ENCODE results near the gene ATG16L1. TPM values are rescaled to one million over a fixed set of nuclear protein-coding genes. Genes with fewer than 3 reads are reported as not detected.

Gene ATG16L1
- total RNA-seq, 4 donors from 2014 or later, result 38.9 to 56.9 (median 40.4) TPM

GRCh38 chr2:233290051-233290845, 38.8 kb downstream of the ATG16L1 start:
- TF ChIP-seq POLR2A (IDR thresholded peaks at IDR 0.05) (no peak), CTCF (IDR thresholded peaks at IDR 0.05) (no peak)

GRCh38 chr2:233295891-233296290, 44.4 kb downstream of the ATG16L1 start:
- intact Hi-C loops (cut with DNase I; ENCODE audit: low total_unique reads), result no loop called here
- no peak for DNase-seq (ENCODE audit: low spot score in 2 of 2)
- 80 to 85% methylated on average over 5 of the region's 5 CpGs for WGBS, 2 donors

More at GRCh38 chr2:233290051-233290845, 38.8 kb downstream of the ATG16L1 start:
- DNase-seq (ENCODE audit: low spot score in 2 of 2), result peak in 1 of 2 donors; percentile 3
- WGBS, 2 donors, result 93 to 95% methylated on average over 10 of the region's 10 CpGs
- no peak overlapping the region for H3K4me3 ChIP-seq (ENCODE audit: low read depth, poor library complexity, severe bottlenecking)
- intact Hi-C loops (cut with DNase I; ENCODE audit: low total_unique reads), result no loop called here

GRCh38 chr2:233297076-233297475, 45.6 kb downstream of the ATG16L1 start:
- WGBS, 2 donors, result 75 to 82% methylated on average over 7 of the region's 7 CpGs
- H3K4me3 ChIP-seq (ENCODE audit: low read depth, poor library complexity, severe bottlenecking), result no peak overlapping the region
- TF ChIP-seq POLR2A (IDR thresholded peaks at IDR 0.05) (no peak), CTCF (IDR thresholded peaks at IDR 0.05) (no peak)
- intact Hi-C loops (cut with DNase I; ENCODE audit: low total_unique reads), result no loop called here
- DNase-seq (ENCODE audit: low spot score in 2 of 2), result no peak

More at GRCh38 chr2:233295891-233296290, 44.4 kb downstream of the ATG16L1 start:
- TF ChIP-seq POLR2A (IDR thresholded peaks at IDR 0.05), result no peak
- TF ChIP-seq CTCF (IDR thresholded peaks at IDR 0.05), result no peak
- no peak overlapping the region for H3K4me3 ChIP-seq (ENCODE audit: low read depth, poor library complexity, severe bottlenecking)

GRCh38 chr2:233300401-233300800, 48.9 kb downstream of the ATG16L1 start:
- 86 to 94% methylated on average over 4 of the region's 4 CpGs for WGBS, 2 donors
- DNase-seq (ENCODE audit: low spot score in 2 of 2), result no peak
- intact Hi-C loops (cut with DNase I; ENCODE audit: low total_unique reads), result no loop called here
- H3K4me3 ChIP-seq (ENCODE audit: low read depth, poor library complexity, severe bottlenecking), result no peak overlapping the region
- TF ChIP-seq CTCF (IDR thresholded peaks at IDR 0.05), result no peak
- TF ChIP-seq POLR2A (IDR thresholded peaks at IDR 0.05), result no peak

GRCh38 chr2:233301248-233301647, 49.8 kb downstream of the ATG16L1 start:
- intact Hi-C loops (cut with DNase I; ENCODE audit: low total_unique reads), result no loop called here
- H3K4me3 ChIP-seq (ENCODE audit: low read depth, poor library complexity, severe bottlenecking), result no peak overlapping the region
- no peak for DNase-seq (ENCODE audit: low spot score in 2 of 2)
- 80 to 81% methylated on average over 2 of the region's 2 CpGs for WGBS, 2 donors
- no peak for TF ChIP-seq CTCF (IDR thresholded peaks at IDR 0.05)
- no peak for TF ChIP-seq POLR2A (IDR thresholded peaks at IDR 0.05)
